HepG2 (cell line): ENCODE results near the gene DOCK10. TPM values are rescaled to one million over a fixed set of nuclear protein-coding genes. Genes with fewer than 3 reads are reported as not detected.

Source experiments
- ATAC-seq: fragments of 200-7000 bp; cut with Tn5 transposase; 3 replicates; pipeline ENCODE4 v1.9.1; 2020; ENCODE audit warnings: mild to moderate bottlenecking, moderate library complexity
- BruUV-seq: library from RNA; stranded (reverse); fragments of 400-500 nt; replicated peaks from 2 replicates; lab custom pipeline; 2021; lab: Mats Ljungman, UMichigan
- CTCF ChIA-PET: fragments of 300-600 bp; formaldehyde crosslinking; extraction: SDS; loops from one replicate; lab custom pipeline; 2021; ENCODE audit warnings: low total read pairs, inconsistent platforms, low intra/inter-chr PET ratio; lab: Yijun Ruan, JAX
- POLR2A ChIA-PET: fragments of 350-600 bp; sonication (Branson Sonifier 250); formaldehyde crosslinking; loops from one replicate; lab custom pipeline; 2020; ENCODE audit warnings: antibody characterized with exemption, inconsistent platforms; lab: Yijun Ruan, JAX
- DNase-seq: peaks from one replicate; pipeline ENCODE4 v3.0.0-alpha.2; 2015; ENCODE audit warnings: low spot score
- FAIRE-seq: peaks from 3 replicates; lab custom pipeline; 2011; peaks lifted over from hg19 to GRCh38; lab: Jason Lieb, UNC
- H2AFZ ChIP-seq: one replicate; pipeline ENCODE4 v1.6.1; 2011; ENCODE audit warnings: low read length, inconsistent platforms
- H3K27ac ChIP-seq: fragments of 300-600 bp; 3 replicates; pipeline ENCODE4 v1.8.0; 2011; ENCODE audit warnings: mixed run types, mild to moderate bottlenecking, mixed read lengths, low read length, inconsistent platforms; ENCODE audit not compliant: insufficient read depth; ENCODE audit errors: extremely low read length
- H3K27me3 ChIP-seq, 2 experiments: fragments of 200-600 bp in 1 of 2; 2 replicates in 1 of 2; 3 replicates in 1 of 2; pipeline versions ENCODE4 v1.6.0 to v1.8.0; 2011; ENCODE audit warnings: low read length in 2 of 2, mild to moderate bottlenecking in 2 of 2, moderate library complexity in 2 of 2, inconsistent platforms in 1 of 2; ENCODE audit not compliant: insufficient read depth in 2 of 2, control insufficient read depth in 1 of 2
- H3K36me3 ChIP-seq, 2 experiments: fragments of 200-600 bp in 1 of 2; replicated peaks in 1 of 2; 2 replicates in 1 of 2; 3 replicates in 1 of 2; pipeline versions ENCODE4 v1.5.1 to v1.8.0; 2011; ENCODE audit warnings: low read length in 2 of 2, inconsistent platforms in 1 of 2; ENCODE audit not compliant: insufficient read depth in 2 of 2, control insufficient read depth in 1 of 2
- H3K4me1 ChIP-seq: 2 replicates; pipeline ENCODE4 v1.5.1; 2012; ENCODE audit warnings: low read length, inconsistent platforms; ENCODE audit not compliant: insufficient read depth
- H3K4me2 ChIP-seq: 2 replicates; pipeline ENCODE4 v1.6.0; 2011; ENCODE audit warnings: low read depth, low read length, inconsistent platforms
- H3K4me3 ChIP-seq, 3 experiments: fragments of 200-600 bp in 1 of 3; sonication (generic), shearing (Covaris generic) in 1 of 3; replicated peaks in 1 of 3; 2 replicates each; pipeline ENCODE4 v1.5.1; 2011 to 2016; ENCODE audit warnings: low read length in 3 of 3, inconsistent platforms in 2 of 3, low read depth in 2 of 3, mild to moderate bottlenecking in 2 of 3, control low read depth in 1 of 3, mixed read lengths in 1 of 3; ENCODE audit not compliant: insufficient read depth in 1 of 3
- H3K79me2 ChIP-seq: one replicate; pipeline ENCODE4 v1.6.1; 2011; ENCODE audit warnings: low read length, inconsistent platforms; ENCODE audit not compliant: insufficient read depth
- H3K9ac ChIP-seq: 2 replicates; pipeline ENCODE4 v1.6.0; 2011; ENCODE audit warnings: mild to moderate bottlenecking, low read depth, low read length, inconsistent platforms; ENCODE audit not compliant: insufficient read depth
- H3K9me3 ChIP-seq: 2 replicates; pipeline ENCODE4 v1.5.1; 2012; ENCODE audit warnings: mild to moderate bottlenecking, low read length
- H4K20me1 ChIP-seq: 2 replicates; pipeline ENCODE4 v1.6.0; 2011; ENCODE audit warnings: inconsistent platforms, mild to moderate bottlenecking, low read length, moderate library complexity; ENCODE audit not compliant: insufficient read depth
- ARNTL ChIP-seq: sonication (generic); formaldehyde crosslinking; IDR thresholded peaks from 2 replicates; pipeline ENCODE4 v1.4.0; 2020; ENCODE audit warnings: mild to moderate bottlenecking, missing genetic modification reagents
- CCDC6 ChIP-seq: sonication (generic); formaldehyde crosslinking; IDR thresholded peaks from 2 replicates; pipeline ENCODE4 v1.8.1; 2022; ENCODE audit warnings: mild to moderate bottlenecking, missing genetic modification reagents, moderate library complexity
- CENPX ChIP-seq: sonication (generic); formaldehyde crosslinking; IDR thresholded peaks from 2 replicates; pipeline ENCODE4 v1.9.0; 2021; ENCODE audit warnings: mild to moderate bottlenecking, missing genetic modification reagents, moderate library complexity
- CHD4 ChIP-seq: fragments of 200-600 bp; sonication (generic); IDR thresholded peaks from 2 replicates; pipeline ENCODE4 v1.7.0; 2017; ENCODE audit warnings: mild to moderate bottlenecking, low read length, borderline replicate concordance
- JDP2 ChIP-seq: sonication (generic); formaldehyde crosslinking; IDR thresholded peaks from 2 replicates; pipeline ENCODE4 v1.8.1; 2022; ENCODE audit warnings: missing genetic modification reagents, borderline replicate concordance
- MEF2D ChIP-seq: sonication (generic); formaldehyde crosslinking; IDR thresholded peaks from 2 replicates; pipeline ENCODE4 v1.5.1; 2020; ENCODE audit warnings: mild to moderate bottlenecking, missing genetic modification reagents
- MYNN ChIP-seq: sonication (generic); formaldehyde crosslinking; IDR thresholded peaks from 2 replicates; pipeline ENCODE4 v1.4.0; 2020; ENCODE audit warnings: mild to moderate bottlenecking, low read depth, missing genetic modification reagents
- NCOA5 ChIP-seq: sonication (generic); formaldehyde crosslinking; IDR thresholded peaks from 2 replicates; pipeline ENCODE4 v1.4.0; 2020; ENCODE audit warnings: missing genetic modification reagents
- NR3C1 ChIP-seq: sonication (generic); formaldehyde crosslinking; IDR thresholded peaks from 2 replicates; pipeline ENCODE4 v1.4.0; 2020; ENCODE audit warnings: missing genetic modification reagents
- RCOR2 ChIP-seq: IDR thresholded peaks from 2 replicates; pipeline ENCODE4 v1.6.1; 2016; ENCODE audit warnings: missing biosample characterization, missing genetic modification reagents
- SMAD1 ChIP-seq: sonication (generic); formaldehyde crosslinking; IDR thresholded peaks from 2 replicates; pipeline ENCODE4 v1.4.0; 2020; ENCODE audit warnings: missing genetic modification reagents, low read depth, mild to moderate bottlenecking, borderline replicate concordance
- SMARCE1 ChIP-seq: fragments of 450-650 bp; IDR thresholded peaks from 2 replicates; pipeline ENCODE4 v1.6.1; 2017; ENCODE audit warnings: borderline replicate concordance
- XBP1 ChIP-seq: sonication (generic); formaldehyde crosslinking; IDR thresholded peaks from 2 replicates; pipeline ENCODE4 v1.5.0; 2020; ENCODE audit warnings: missing genetic modification reagents
- ZNF274 ChIP-seq: sonication (generic); formaldehyde crosslinking; IDR thresholded peaks from 2 replicates; pipeline ENCODE4 v1.5.1; 2020; ENCODE audit warnings: mild to moderate bottlenecking, missing genetic modification reagents
- ZNF441 ChIP-seq: sonication (generic); formaldehyde crosslinking; IDR thresholded peaks from 2 replicates; pipeline ENCODE4 v1.7.0; 2021; ENCODE audit warnings: missing genetic modification reagents, borderline replicate concordance
- ZNF468 ChIP-seq: sonication (generic); formaldehyde crosslinking; IDR thresholded peaks from 2 replicates; pipeline ENCODE4 v1.8.0; 2022; ENCODE audit warnings: mild to moderate bottlenecking, moderate library complexity, missing genetic modification reagents
- ZNF7 ChIP-seq: IDR thresholded peaks from 2 replicates; pipeline ENCODE4 v1.6.1; 2016; ENCODE audit warnings: missing biosample characterization, missing genetic modification reagents
- WGBS: methylation state at CpG from one replicate; pipeline ENCODE4 v1.1.6; 2017; ENCODE audit warnings: low lambda C conversion rate; 5-methylcytosine and 5-hydroxymethylcytosine counted together
- in situ Hi-C: cut with HindIII; loops from 2 replicates; pipeline ENCODE4 v1.10.0; 2017; ENCODE audit warnings: low pct_unique_long_range_greater_than_20kb; ENCODE audit not compliant: extremely low pct_ligation_motif_present
- intact Hi-C: fragments of 100-400 bp; cut with micrococcal nuclease; formaldehyde crosslinking; loops from one replicate; pipeline ENCODE4 v1.10.0; 2022; ENCODE audit not compliant: unreplicated experiment
- polyA plus RNA-seq, 8 experiments: library from polyadenylated mRNA; depleted of rRNA in 3 of 8; stranded (reverse) in 7 of 8; unstranded in 1 of 8; fragments of >200 nt; fragmentation: Illumina TruSeq in 4 of 8; extraction: Trizol in 4 of 8; gene quantifications; 2 replicates each; pipeline versions ENCODE4 v1.2.1 to v1.2.3, GENCODE V29; 2011 to 2016; ENCODE audit warnings: low read depth in 4 of 8, missing spikeins in 1 of 8, mixed read lengths in 1 of 8; ENCODE audit not compliant: insufficient read depth in 1 of 8
- total RNA-seq, 5 experiments: library from RNA; depleted of rRNA; stranded (reverse); fragments of >200 nt; fragmentation: Illumina TruSeq; extraction: Trizol; gene quantifications; 2 replicates each; pipeline ENCODE4 v1.2.3, GENCODE V29; 2016; ENCODE audit warnings: low read depth in 1 of 5
- TF ChIP-seq, protein P1 (sequence below): sonication (generic); formaldehyde crosslinking; IDR thresholded peaks from 2 replicates; pipeline ENCODE4 v1.8.0; 2022; ENCODE audit warnings: low read depth, missing genetic modification reagents
- TF ChIP-seq, protein P2 (sequence below): sonication (generic); formaldehyde crosslinking; IDR thresholded peaks from 2 replicates; pipeline ENCODE4 v1.4.0; 2020; ENCODE audit warnings: mild to moderate bottlenecking, missing genetic modification reagents

Gene DOCK10
- total and polyA plus RNA-seq, 2 of the 13 experiments (the other 11 are each of a cell fraction or from before 2014, with no cell fraction given): not detected

- TF ChIP-seq XBP1 (CRISPR knock-in tag) (no peak), RCOR2 (CRISPR knock-in tag) (no peak), SMAD1 (CRISPR knock-in tag) (no peak), ARNTL (CRISPR knock-in tag) (no peak), ZNF274 (no peak), CHD4 (no peak), SMARCE1 (no peak)
These were observed 16.2 kb downstream of the DOCK10 start (continued) for GRCh38 chr2:225025917-225026571.

DNA sequence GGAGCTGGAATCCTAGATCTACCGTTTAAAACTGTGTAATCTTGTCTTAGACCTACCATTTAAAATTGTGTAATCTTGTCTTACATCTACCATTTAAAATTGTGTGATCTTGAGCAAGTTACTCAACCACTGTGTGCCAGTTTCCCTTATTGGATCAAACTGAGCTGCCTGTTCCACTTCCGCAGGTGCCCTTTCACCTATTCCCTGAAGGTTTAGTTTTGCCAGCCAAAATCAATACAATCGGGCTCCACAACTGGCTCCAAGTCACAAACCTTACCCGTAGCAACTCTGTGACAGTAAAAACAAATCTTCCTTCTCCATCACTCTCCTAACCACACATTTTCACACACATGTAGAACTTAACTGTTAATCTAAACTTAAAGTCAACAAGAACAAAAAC, 20.1 kb downstream of the DOCK10 start:
- no peak for FAIRE-seq
- in situ Hi-C loops: no loop called here

More for the DNA sequence above, 20.1 kb downstream of the DOCK10 start:
- Histone ChIP-seq H3K4me1 (no peaks in the 10 kb centered on the region), H3K9ac (no peak overlapping the region), H3K4me2 (no peak overlapping the region), H3K27ac (no peak overlapping the region), H3K27me3 (no peaks in the 10 kb centered on the region), H2AFZ (no peak overlapping the region), H3K4me3 (no peak overlapping the region), H3K79me2 (no peaks in the 10 kb centered on the region)
- intact Hi-C loops: no loop called here
- BruUV-seq: no TSS peak
- CTCF ChIA-PET: no interaction called here
- WGBS: 2% methylated on average over 4 of the region's 4 CpGs
- no peak for ATAC-seq
- TF ChIP-seq JDP2: no peak
- TF ChIP-seq, protein P1, sequence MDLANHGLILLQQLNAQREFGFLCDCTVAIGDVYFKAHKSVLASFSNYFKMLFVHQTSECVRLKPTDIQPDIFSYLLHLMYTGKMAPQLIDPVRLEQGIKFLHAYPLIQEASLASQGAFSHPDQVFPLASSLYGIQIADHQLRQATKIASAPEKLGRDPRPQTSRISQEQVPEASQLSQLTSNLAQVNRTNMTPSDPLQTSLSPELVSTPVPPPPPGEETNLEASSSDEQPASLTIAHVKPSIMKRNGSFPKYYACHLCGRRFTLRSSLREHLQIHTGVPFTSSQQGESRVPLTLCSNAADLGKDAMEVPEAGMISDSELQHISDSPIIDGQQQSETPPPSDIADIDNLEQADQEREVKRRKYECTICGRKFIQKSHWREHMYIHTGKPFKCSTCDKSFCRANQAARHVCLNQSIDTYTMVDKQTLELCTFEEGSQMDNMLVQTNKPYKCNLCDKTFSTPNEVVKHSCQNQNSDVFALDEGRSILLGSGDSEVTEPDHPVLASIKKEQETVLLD (CRISPR knock-in tag): no peak
- TF ChIP-seq CENPX: no peak
- no peak for TF ChIP-seq ZNF7
- TF ChIP-seq NR3C1: no peak
- no peak for TF ChIP-seq MYNN
- TF ChIP-seq, protein P2, sequence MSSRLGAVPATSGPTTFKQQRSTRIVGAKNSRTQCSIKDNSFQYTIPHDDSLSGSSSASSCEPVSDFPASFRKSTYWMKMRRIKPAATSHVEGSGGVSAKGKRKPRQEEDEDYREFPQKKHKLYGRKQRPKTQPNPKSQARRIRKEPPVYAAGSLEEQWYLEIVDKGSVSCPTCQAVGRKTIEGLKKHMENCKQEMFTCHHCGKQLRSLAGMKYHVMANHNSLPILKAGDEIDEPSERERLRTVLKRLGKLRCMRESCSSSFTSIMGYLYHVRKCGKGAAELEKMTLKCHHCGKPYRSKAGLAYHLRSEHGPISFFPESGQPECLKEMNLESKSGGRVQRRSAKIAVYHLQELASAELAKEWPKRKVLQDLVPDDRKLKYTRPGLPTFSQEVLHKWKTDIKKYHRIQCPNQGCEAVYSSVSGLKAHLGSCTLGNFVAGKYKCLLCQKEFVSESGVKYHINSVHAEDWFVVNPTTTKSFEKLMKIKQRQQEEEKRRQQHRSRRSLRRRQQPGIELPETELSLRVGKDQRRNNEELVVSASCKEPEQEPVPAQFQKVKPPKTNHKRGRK (CRISPR knock-in tag): no peak
- TF ChIP-seq CCDC6 (CRISPR knock-in tag): no peak
- no peak for TF ChIP-seq ZNF441 (CRISPR knock-in tag)
- no peak for TF ChIP-seq NCOA5
- no peak for TF ChIP-seq ZNF468 (CRISPR knock-in tag)
- TF ChIP-seq MEF2D (CRISPR knock-in tag): no peak
- TF ChIP-seq, all 625 proteins: peak for 0
- H4K20me1 ChIP-seq: no peaks in the 10 kb centered on the region
- POLR2A ChIA-PET: no interaction called here
- H3K9me3 ChIP-seq: no peaks in the 10 kb centered on the region
- DNase-seq: no peak
- H3K36me3 ChIP-seq: no peaks in the 10 kb centered on the region
